IPS-18c (cell line): ENCODE data around the gene ALX4.

Source experiments
- H3K4me3 ChIP-seq: 2 replicates; pipeline ENCODE4 v1.7.0; 2013; ENCODE audit warnings: low read depth, mild to moderate bottlenecking, low read length, moderate library complexity; ENCODE audit not compliant: insufficient read depth
- H3K9me3 ChIP-seq: one replicate; pipeline ENCODE4 v1.6.1; 2013; ENCODE audit warnings: mild to moderate bottlenecking, low read length, moderate library complexity; ENCODE audit not compliant: control insufficient read depth, insufficient read depth

ALX4 gene

DNA sequence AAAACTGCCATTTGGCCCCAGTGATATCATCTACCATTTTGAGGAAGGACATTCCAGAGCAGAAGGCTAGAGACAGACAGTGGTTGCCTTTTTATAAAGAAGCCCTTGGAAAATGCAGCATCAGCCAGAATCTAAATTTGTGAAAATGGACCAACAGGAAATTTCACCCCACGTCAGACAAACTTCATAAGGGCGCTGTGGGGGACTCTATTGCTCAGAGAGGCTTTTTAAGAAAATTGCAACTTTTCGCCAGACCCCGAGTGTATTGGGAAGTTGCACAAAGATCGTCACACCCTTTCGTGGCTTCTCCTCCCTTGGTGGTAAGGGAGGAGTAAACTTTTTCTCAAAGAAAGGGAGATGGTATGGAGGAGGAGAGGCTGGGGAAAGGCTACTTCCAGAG, 12.3 kb upstream of the ALX4 start:
- no peak overlapping the region for H3K4me3 ChIP-seq
- no peaks in the 10 kb centered on the region for H3K9me3 ChIP-seq

DNA sequence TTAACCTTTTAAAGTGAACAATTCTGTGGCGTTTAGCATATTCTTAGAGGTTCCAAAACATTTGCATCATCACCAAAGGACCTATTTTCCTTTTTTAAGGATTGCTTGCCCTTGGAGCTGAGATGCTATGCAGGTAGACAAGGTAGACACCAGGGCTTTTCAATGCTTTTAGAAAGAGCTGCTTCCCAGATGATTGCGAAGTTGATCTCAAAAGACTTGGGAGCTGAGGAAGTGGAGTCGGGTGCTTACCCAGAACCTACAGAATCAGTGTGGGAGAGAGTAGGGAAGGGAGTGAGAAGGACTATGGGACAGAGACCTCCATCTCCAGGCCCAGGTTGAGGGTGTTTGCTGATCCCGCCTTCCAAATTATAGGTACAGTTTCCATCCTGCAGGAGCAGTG, 11.1 kb upstream of the ALX4 start:
- no peaks in the 10 kb centered on the region for H3K9me3 ChIP-seq
- no peak overlapping the region for H3K4me3 ChIP-seq

DNA sequence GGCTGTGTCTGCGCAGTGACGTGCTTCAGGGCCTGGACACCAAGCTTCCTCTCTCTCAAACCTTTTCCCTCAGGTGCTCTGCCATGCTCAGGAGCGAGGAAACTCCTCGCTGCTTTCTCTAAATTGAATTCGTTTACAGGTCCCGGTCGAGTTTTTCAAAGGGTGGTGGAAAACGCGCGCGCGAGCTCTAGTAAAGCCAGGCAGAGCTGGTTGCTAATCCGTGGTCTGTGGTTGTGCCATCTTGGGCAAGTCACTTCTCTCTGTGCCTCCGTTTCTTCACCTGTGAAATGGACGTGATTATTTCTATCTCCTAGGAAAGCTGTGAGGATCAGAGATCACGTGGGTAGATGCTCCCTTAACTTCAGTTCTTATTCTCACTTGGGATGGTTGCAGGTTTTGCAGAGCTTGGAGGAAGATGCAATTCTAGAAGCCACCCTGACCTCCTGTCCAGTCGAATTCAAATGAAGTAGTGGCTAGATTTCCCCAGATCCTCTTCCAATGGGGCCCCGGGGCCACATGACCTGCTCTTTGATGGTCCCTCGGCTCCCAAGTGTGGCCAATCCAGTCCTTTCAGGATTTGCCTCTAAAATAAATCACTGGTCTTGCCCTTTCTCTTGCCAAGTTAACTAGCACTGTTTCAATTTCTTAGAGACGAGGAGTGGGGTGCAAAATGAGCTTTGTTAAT, 10.5 kb upstream of the ALX4 start:
- H3K9me3 ChIP-seq, result no peaks in the 10 kb centered on the region
- H3K4me3 ChIP-seq, result peak overlapping the region; percentile 48; the same call in 1 of the 2 replicates

DNA sequence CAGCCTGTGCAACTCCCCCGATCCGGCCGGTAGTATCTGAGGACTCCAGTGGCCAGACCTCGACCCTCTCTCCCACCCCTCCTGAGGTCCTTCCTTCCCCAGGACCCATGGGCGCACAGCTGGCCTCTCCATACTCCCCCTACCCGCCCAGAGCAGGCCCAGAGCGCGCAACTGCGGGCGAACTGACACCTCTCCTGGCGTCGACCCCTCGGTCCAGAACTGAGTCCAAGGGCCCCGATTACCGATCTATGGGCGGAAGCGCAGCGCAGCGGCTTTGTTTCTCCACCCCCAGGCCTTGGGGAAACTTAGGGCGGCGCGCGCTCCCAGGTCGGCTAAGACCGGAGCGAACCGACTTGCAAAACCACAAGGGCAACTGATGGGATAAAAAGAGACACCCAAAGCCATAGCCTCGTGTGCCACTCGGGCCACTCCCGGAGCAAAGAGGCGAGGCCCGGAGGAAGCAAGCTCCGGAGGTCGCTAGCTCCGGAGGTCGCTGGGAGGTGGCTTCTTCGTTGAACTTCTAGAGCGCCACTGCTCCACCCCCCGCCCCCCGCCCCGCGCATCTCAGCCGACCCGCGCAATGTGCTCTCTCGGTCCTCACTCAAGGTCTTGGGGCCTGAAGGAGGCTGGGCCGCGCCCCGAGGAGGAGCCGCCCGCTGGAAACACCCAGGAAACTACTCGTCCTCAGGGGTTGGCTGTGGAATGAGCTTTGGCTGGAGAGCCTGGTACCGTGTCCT, 9.8 kb upstream of the ALX4 start:
- Histone ChIP-seq H3K9me3 (no peaks in the 10 kb centered on the region), H3K4me3 (peak overlapping the region; percentile 48)

DNA sequence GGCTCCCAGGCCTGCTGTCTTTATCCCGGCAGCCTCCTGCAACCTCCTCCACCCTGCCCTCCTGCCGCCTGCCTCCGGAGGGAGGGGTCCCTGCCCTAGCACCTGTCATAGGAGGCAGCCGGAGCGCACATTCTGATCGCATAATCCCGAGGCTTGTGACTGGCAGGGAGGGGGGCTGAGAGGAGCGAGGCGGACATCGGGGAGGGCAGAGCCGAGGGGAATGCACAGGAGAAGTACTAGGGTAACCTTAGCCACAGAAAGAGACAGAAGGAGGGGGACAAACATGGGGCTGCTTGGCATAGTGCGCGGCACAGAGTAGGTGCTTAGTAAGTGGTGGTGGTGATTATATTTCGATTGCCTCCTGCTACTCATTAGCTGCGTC, 9.2 kb upstream of the ALX4 start:
- Histone ChIP-seq H3K9me3 (no peaks in the 10 kb centered on the region), H3K4me3 (peak overlapping the region; percentile 48)

DNA sequence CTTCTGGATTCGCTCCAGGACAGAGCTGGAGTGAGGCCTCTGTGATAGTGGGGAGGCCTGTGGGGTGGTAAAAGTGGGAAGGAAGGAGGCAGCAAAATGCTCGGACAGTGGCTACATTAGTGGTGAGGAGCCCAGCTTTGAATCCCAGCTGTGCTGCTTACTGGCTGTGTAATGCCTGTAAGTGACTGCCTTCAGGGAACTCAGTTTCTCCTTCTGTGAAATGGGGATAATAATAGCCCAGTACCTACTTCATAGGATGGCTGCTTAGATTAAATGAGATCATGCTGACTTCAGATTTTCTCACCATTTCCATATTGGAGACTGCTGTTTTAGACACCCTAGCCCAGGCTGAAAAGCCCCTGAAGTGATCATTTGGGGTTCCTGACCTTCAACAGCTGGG, 8.4 kb upstream of the ALX4 start:
- Histone ChIP-seq H3K4me3 (no peak overlapping the region), H3K9me3 (peaks cover 2% of the 10 kb centered on the region)

DNA sequence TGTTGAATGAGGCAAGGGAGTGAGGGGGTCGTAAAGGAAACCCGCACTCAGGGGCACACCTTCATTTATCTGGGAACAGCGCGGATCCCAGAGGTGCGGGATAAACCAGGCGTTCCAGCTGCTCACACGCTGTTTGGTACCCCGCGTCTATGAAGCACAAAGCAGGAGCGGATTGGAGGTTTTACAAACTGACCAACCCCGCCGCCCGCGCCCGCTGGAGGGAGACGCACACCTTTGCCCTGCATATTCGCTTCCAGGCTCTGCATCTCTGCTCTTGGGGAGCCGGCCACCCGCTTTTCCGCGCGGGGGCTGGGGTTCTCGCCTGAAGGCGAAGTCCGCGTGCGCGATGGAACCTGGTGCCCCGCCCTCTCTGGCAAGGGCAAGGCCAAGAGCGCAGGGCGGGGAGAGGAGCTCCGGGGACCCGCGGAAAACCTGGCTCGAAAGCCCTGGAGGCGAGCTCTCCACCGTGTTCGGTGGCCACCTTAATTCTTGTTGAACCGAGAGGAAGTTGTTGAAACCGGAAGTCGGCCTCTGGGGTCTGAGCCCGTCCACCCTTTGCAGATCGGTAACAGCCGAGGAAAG, 6.8 kb upstream of the ALX4 start:
- H3K4me3 ChIP-seq, result peak overlapping the region; percentile 40
- H3K9me3 ChIP-seq, result peaks cover 2% of the 10 kb centered on the region

DNA sequence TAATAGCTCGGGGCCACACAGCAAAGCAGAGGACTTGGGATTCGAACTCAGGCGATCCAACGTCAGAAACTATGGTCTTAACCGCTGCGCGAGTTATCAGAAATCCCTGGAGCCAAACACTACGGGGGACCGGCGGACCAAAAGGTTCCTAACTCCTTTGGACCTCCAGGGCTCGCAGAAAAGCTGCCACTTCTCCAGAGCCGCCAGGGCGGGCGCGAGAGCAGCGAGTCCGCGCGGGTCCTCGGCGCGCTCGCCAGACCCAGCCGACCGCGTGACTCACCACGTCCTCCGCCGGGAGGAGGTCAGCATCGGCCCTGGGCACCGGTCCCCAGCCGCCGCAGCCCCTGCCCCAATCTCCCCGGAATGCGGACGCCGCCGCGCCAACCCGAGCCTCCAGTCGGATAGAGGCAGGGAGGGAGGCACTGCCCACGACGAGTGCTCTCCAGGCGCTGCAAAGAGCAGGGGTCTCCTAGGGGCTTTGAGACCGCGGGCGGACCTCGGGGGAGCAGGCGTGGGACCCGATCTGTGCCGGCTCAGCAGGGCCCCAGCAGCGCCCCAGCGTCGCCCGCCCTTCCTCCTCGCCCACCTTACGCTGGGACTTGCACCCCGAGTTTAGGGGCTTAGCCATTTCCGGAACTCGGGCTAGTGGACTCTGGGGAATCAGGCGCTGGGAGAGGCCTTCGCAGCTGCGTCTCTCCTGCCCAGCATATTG, 6.2 kb upstream of the ALX4 start:
- Histone ChIP-seq H3K4me3 (peak overlapping the region; percentile 40; the same call in 1 of the 2 replicates), H3K9me3 (peaks cover 4% of the 10 kb centered on the region)

DNA sequence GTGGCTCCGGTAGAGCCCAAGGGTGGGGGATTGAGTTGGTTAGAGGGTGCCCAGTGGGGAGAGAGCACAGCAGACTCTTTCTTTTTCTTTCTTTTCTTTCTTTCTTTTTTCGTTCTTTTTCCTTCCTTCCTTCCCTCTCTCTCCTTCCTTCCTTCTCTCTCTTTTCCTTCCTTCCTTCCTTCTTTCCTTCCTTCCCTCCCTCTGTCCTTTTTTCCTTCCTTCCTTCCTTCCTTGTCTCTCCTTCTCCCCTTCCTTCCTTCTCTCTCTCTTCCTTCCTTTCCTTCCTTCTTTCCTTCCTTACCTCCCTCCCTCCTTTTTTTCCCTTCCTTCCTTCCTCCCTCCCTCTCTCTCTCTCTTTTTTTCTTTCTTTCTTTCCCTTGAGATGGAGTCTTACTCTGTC, 4.8 kb upstream of the ALX4 start:
- no peak overlapping the region for H3K4me3 ChIP-seq
- peaks cover 6% of the 10 kb centered on the region for H3K9me3 ChIP-seq

DNA sequence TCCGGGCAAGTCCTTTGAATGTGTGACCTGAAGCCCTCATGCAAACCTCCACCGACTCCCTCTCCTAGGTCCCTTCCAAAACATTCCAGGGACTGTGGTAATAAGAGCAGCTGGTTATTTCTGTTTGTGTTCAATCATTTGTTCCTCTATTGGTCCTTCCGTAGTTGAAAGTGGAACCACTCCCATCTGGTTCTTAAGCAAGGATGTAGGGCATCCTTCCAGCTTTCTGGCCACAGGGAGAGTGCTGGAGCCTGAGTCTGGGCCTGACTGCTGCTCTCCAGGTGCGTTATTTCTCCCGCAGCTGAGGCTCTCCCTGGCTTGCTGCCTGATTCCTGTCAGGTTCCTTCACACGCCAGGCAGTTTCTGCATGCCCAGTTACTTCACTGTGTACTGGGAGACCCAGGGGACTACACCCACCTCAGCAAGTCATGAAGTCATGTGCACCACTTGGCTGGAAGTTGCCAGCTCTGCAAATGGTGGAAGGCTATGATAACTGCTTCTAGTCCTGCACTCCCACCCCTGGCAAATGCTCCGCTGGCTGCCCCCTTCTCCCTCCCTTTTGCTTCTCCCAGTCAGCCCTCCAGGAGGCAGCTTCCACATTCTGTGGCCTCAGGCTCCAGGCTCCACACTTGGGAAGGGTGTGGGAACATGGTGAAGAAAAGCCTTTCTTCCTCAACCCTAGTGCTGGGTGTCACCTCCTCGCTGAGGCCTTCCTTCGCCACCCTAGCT, 4.0 kb upstream of the ALX4 start:
- no peak overlapping the region for H3K4me3 ChIP-seq
- peaks cover 8% of the 10 kb centered on the region for H3K9me3 ChIP-seq

DNA sequence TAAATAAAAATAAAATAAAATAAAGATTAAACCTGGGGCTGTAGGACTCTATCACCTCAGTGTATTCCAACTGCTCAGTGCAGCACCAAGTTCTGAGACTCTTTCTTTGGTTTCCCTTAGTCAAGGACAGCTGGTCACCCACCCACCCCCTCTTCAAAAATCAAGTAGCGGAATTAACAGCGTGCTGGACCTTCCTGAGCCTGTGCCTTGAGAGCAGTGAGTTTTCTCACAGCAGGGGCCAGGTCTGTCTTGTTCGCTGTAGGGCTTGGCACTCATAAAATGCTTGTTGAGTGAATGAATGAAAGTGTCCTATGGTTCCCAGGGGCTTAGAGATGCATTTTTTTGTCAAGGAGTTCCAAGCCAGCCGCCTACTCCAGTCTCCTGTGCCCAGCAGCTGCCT, 2.9 kb upstream of the ALX4 start:
- Histone ChIP-seq H3K4me3 (no peak overlapping the region), H3K9me3 (peaks cover 11% of the 10 kb centered on the region)

DNA sequence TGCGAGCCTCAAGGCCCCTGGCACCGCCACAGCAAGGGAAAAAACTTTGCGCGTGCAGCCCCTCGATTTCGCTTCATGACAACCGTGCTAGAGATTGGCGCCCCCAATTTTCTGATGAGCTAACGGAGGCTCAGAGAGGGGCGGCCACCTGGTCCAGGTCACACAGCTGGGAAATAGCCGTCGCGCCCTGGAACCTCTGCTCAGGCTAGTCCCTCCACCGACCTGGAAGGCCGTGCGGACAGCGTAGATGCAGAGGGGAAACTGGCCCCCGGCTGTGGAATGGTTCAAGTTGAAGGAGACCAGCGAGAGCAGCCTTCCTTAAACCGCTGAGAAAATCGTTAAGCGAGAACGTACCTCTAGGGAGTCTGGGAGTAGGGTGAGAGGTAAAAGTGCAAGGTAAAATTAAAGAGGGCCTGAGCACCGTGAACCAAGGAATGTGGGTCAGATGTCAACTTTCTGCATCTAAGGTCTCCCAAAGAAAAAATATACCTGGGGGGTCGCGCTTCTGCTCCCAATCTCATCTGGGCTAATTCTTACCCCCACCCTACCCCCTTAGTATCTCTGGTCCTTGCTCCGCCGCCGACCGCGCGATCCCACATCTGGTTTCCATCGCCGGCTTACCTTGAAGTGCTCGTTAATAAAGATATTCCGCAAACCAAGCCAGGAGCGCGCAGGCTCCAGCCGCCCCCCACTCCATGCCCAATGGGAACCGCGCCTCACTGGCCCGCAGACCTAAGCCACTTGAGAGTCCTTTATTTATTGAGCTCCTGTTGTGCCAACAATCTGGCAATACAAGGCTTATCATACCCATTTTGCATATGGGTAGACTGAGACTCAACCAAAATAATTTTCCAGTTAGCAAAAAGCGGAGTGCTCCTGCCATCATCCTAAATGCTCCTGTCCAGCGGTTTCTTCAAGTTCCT, 1.7 kb upstream of the ALX4 start:
- Histone ChIP-seq H3K9me3 (peaks cover 11% of the 10 kb centered on the region), H3K4me3 (no peak overlapping the region)

DNA sequence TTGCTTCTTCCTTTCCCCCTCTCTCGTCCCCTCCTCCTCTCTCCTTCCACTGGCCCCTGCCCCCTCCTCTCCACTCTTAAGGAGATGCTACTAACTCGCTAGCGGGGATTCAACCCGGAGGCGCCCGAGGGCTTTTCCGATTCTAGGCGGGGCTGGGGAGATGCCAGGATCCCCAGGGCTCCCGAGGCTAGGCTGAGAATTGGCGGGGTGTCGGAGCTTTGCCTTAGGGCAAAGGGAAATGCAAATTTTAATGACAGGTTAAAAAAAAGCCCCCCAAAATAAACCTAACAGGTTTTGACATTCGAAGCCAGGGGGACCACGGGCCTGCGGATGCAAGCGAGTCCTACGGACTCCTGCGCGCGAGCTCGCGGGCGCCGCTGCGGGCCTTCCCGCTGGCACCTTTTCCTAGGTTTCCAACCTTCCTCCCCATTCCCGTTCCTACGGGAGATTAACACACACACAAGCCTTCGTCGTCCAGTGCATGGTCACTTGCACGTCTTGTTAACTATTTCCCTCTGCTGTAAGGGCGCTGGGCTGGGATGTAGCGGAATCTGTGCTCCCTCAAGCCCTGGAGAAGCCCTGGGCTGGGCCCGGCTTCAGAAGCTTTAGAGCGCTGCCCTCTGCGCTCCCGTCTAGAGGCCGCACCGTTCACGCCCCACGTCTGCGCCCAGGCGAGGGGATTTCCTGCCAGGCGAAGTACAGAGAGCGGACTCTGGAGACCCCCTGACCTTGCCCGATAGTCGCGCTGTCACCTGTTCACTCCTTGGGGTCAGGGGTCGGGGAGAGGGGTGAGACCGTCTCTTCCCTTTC, 729 bp upstream of the ALX4 start:
- peaks cover 11% of the 10 kb centered on the region for H3K9me3 ChIP-seq
- H3K4me3 ChIP-seq, result peak overlapping the region; percentile 28; the same call in 1 of the 2 replicates

DNA sequence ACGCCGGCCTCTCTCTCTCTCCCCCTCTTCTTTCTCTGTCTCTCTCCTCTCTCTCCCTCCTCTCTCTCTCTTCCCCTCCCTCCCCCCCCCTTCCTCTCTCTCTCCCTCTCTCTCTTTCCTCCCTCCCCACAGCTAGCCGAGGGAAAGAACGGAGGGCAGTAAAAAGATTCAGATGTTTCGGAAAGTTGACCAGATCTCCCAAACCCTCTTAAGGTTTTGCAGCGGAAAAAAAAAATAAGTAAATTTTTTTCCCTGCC, 195 bp upstream of the ALX4 start:
- peak overlapping the region; percentile 36; the same call in 1 of the 2 replicates for H3K4me3 ChIP-seq
- H3K9me3 ChIP-seq, result peaks cover 11% of the 10 kb centered on the region

DNA sequence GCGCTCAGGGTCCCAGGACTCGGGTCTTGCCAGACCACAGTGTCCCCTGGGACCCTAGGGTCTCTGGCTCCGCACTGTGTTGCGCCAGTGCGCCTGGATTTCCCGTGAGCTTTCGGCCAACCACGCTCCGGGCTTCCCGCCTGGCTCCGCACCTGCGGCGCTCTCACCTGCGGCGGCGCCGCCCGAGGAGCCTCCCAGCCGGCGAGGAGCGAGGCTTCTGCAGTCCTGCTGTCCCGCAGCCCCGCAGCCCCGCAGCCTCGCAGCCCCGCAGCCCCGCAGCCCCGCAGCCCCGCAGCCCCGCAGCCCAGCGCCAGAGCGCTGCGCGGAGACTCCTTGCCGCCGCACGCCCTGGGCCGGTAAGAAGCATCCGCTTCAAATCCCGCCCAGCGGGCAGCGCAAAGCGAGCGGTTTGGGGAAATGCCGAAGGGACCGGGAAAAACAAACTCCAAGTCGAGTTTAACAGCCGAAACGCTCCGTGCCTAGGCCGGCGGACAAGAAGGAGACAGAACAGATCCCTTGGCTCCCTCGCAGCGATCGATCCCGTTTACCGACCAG, 939 bp downstream of the ALX4 start:
- H3K9me3 ChIP-seq, result peaks cover 11% of the 10 kb centered on the region
- H3K4me3 ChIP-seq, result peak overlapping the region; percentile 36; the same call in 1 of the 2 replicates
